Kidney epithelial cell (primary cell): Measurements from ENCODE around the gene VPREB1. TPM values are rescaled to one million over a fixed set of nuclear protein-coding genes. Genes with fewer than 3 reads are reported as not detected.
"Not testable (repeated sequence)": the region's sequence is repeated elsewhere in the genome, so short reads cannot be mapped to it uniquely, and the experiment has no call there.

Source experiments
- DNase-seq: peaks from one replicate; pipeline ENCODE4 v3.0.0-alpha.2; 2010; ENCODE audit warnings: low read depth
- H3K27me3 ChIP-seq: 2 replicates; pipeline ENCODE4 v1.6.0; 2011; ENCODE audit warnings: low read length; ENCODE audit not compliant: control insufficient read depth, insufficient read depth
- H3K36me3 ChIP-seq: 2 replicates; pipeline ENCODE4 v1.5.1; 2011; ENCODE audit warnings: low read length; ENCODE audit not compliant: control insufficient read depth, insufficient read depth
- H3K4me3 ChIP-seq: 2 replicates; pipeline ENCODE4 v1.5.1; 2011; ENCODE audit warnings: low read depth, mild to moderate bottlenecking, control low read depth, low read length
- total RNA-seq: library from RNA; depleted of rRNA; stranded (reverse); fragments of >200 nt; gene quantifications from 2 replicates; pipeline ENCODE4 v1.2.3, GENCODE V29; 2015
- TF ChIP-seq, protein P1 (sequence below): IDR thresholded peaks from 2 replicates; pipeline ENCODE4 v1.5.1; 2011; ENCODE audit warnings: mild to moderate bottlenecking, moderate library complexity, low read length, control low read depth, inconsistent platforms; ENCODE audit not compliant: insufficient read depth, poor library complexity, severe bottlenecking

The VPREB1 gene
- total RNA-seq, 1 donor from 2014 or later, result not detected

DNA sequence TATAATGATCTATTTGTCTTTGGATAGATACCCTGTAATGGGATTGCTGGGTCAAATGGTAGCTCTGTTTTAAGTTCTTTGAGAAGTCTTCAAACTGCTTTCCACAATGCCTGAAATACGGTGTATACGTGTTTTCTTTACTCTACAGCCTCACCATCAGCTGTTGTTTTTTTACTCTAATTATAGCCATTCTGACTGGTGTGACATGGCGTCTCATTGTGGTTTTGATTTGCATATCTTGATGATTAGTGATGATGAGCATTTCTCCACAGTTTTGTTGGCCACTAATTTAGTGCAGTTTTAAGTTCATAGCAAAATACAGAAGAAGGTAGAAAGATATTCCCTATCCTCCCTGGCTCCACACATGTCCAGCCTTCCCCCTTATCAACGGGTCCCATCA lies 26.3 kb upstream of the VPREB1 start:
- no peaks in the 10 kb centered on the region for H3K36me3 ChIP-seq
- no peak for DNase-seq
- no peak overlapping the region for H3K4me3 ChIP-seq
- no peaks in the 10 kb centered on the region for H3K27me3 ChIP-seq
- TF ChIP-seq, protein P1, sequence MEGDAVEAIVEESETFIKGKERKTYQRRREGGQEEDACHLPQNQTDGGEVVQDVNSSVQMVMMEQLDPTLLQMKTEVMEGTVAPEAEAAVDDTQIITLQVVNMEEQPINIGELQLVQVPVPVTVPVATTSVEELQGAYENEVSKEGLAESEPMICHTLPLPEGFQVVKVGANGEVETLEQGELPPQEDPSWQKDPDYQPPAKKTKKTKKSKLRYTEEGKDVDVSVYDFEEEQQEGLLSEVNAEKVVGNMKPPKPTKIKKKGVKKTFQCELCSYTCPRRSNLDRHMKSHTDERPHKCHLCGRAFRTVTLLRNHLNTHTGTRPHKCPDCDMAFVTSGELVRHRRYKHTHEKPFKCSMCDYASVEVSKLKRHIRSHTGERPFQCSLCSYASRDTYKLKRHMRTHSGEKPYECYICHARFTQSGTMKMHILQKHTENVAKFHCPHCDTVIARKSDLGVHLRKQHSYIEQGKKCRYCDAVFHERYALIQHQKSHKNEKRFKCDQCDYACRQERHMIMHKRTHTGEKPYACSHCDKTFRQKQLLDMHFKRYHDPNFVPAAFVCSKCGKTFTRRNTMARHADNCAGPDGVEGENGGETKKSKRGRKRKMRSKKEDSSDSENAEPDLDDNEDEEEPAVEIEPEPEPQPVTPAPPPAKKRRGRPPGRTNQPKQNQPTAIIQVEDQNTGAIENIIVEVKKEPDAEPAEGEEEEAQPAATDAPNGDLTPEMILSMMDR, result no peak

DNA sequence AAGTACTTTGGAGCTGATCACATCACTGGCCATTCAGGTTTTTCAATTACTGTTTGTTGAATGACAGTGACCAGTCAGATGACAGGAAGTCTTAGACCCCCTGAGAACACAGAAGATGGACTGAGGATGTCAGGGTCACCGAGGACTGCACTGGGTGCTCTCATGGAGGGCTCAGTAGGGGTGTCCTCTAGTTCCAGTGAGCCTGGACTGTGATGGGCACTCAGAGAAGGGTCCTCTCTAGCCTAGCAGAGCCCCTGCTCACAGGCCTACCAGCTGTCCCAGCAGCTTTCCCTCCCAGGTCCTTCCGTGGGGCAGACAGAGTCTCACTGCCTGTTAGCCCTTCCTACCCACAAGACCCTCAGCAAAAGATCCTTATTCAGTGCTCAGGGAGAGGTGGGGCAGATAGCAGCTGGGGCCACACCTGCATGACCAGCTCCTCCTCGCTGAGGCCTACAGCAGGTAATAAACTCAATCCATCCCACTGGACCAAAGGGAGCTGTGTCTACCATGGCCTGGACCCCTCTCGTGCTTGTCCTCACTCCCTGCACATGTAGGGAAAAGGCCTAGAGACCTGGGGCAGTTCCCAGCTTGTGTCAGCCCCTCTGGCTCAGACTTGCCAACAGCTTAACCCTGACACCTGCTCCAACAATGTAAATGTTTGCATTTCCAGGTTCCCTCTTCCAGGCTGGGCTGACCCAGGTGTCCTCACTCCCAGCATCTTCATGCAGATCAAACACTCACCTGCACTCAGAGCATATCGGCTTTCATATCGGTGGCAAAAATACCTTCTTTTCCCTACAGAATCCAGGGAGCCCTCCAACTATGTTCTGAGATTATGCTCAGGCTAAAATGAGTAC lies 25.2 kb upstream of the VPREB1 start:
- TF ChIP-seq, protein P1, result no peak
- H3K36me3 ChIP-seq, result no peaks in the 10 kb centered on the region
- H3K4me3 ChIP-seq, result no peak overlapping the region
- no peak for DNase-seq
- H3K27me3 ChIP-seq, result no peaks in the 10 kb centered on the region

DNA sequence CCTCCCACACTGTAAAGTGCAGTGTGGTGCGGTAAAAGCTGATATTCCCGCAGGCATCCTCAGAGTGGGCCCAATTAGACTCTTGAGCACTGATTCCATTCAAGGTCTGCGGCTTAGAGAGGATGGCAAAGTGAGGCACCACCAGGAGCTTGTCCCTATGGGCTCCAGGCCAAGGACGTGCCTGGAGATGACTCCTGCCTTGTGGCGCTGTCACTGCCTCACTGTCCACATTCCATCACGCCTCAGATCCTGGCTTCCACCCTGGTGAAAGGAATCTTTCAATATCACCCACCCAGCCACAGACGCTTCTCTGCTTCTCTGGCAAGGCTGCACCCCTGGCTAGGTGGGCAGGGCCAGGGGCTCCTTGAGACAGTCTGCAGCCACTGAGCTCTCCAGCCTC lies 23.5 kb upstream of the VPREB1 start:
- not testable (repeated sequence) for H3K27me3 ChIP-seq, H3K4me3 ChIP-seq, H3K36me3 ChIP-seq, DNase-seq

DNA sequence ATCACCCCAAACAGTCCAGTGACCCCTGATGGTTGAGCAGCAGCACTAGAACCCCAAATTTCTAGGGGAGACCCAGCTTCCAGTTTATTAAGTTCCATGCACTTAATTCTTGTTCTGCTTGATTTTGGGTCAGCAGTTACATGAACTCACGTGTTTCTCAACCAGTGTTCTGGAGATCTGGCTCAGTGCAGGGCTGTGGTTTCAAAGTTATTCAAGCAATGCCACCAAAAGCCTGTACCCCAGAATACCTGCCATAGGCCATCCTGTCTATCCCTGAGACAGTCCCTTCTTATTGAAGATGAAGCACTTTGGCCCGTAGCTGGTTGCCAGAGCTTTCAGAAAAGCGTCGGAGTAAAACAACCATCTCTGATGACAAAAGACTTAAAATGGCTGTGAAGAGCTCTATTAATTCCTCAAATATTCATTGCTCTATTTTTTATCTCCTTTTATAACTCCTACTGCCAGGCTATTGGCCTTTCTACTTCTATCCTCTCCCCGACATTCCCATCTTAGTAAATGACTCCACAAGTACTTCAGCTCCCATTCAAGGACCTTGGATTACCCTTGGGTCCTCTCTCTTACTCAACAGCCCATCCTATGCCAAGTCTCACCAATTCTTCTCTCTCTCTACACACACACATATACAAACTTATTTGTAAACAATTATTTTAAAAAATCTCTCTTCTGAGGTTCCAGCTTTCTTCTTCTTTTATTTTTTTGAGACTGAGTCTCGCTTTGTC lies 18.0 kb upstream of the VPREB1 start:
- Histone ChIP-seq H3K4me3 (no peak overlapping the region), H3K36me3 (no peaks in the 10 kb centered on the region), H3K27me3 (peaks cover 5% of the 10 kb centered on the region)
- TF ChIP-seq, protein P1, result no peak
- no peak for DNase-seq

DNA sequence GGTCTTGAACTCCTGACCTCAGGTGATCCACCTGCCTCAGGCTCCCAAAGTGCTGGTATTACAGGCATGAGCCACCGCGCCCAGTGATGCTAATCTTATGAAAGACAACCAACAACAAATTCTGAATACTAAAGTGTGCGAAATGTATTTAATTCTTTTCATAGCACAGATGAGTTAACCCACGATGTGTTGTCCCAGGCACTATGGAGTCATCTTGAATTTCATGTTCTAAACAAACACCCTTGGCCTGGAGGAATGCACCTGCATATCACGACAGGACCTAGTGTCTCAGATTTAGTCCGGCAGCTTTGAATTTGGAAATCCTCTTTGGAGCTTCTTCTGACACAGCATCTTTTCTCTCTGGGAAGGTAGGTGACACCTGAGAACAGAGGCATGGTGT lies 16.2 kb upstream of the VPREB1 start:
- H3K27me3 ChIP-seq, result peaks cover 5% of the 10 kb centered on the region
- H3K4me3 ChIP-seq, result no peak overlapping the region
- DNase-seq, result no peak
- H3K36me3 ChIP-seq, result no peaks in the 10 kb centered on the region
- TF ChIP-seq, protein P1, result no peak

DNA sequence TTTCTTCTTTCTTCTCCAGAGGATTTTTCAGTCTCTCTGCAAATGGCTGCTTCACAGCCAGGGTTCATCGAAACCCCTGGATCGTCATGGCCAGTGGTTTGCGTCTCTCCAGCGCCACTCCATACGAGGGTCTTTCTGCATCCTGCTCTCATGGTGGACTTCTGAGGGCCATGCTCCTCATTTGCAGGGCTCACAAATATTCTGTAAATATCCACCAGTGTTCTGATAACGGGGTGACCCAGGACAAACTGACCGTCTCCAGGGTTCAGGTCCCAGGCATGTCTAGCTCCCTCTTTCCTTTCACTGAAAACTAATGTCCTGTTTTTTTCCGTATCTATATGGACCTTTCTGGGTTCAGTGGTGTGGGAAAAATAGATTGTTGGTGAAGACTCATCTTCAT lies 15.7 kb upstream of the VPREB1 start:
- Histone ChIP-seq H3K27me3 (peaks cover 5% of the 10 kb centered on the region), H3K4me3 (no peak overlapping the region), H3K36me3 (no peaks in the 10 kb centered on the region)
- no peak for DNase-seq
- TF ChIP-seq, protein P1, result no peak
